ENCODE data around the gene GRIN2A. TPM values are rescaled to one million over a fixed set of nuclear protein-coding genes. Genes with fewer than 3 reads are reported as not detected.

The GRIN2A gene
- total and polyA plus RNA-seq, 2 of the 13 experiments (the other 11 are each of a cell fraction or from before 2014, with no cell fraction given): not detected

DNA sequence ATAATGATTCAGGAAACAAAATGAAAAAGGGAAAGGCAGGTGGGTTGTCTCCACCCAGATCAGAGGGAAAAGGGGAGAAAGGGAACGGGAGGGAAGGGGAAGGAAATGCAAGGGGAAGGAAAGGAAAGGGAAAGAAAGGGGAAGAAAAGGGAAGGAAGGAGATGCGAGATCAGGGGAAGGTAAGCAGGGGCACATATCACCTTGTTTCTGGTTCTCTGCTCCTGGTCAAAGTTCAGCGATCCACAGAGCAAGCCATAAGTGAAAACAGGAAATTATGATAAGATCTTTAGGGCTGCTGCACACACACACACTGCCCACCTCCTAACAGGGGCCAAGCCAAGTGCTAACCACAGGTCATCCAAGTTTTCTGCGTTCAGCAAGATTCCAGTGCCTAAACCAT lies 37.5 kb upstream of the GRIN2A start:
- Histone ChIP-seq H3K27ac (ENCODE audit: extremely low read length, insufficient read depth, low read length) (no peak overlapping the region), H3K36me3 (replicated peaks in 1 of 2; ENCODE audit: control insufficient read depth in 1 of 2, insufficient read depth in 2 of 2, low read length in 2 of 2) (no peaks in the 10 kb centered on the region), H3K27me3 (ENCODE audit: control insufficient read depth in 1 of 2, insufficient read depth in 2 of 2, low read length in 2 of 2) (peaks cover 2 to 41% of the 10 kb centered on the region in 2 experiments; a peak in 4 of 5 replicates), H3K9ac (ENCODE audit: insufficient read depth, low read depth, low read length) (no peak overlapping the region), H3K79me2 (ENCODE audit: insufficient read depth, low read length) (no peaks in the 10 kb centered on the region), H3K4me2 (ENCODE audit: low read depth, low read length) (peak overlapping the region; percentile 69), H3K4me3 (replicated peaks in 1 of 3; ENCODE audit: insufficient read depth in 1 of 3, low read depth in 2 of 3, low read length in 3 of 3) (peak overlapping the region in 1 of 3 experiments; percentile 37; a peak in 1 of 6 replicates), H4K20me1 (ENCODE audit: insufficient read depth, low read length) (no peaks in the 10 kb centered on the region), H2AFZ (ENCODE audit: low read length) (peak overlapping the region; percentile 38), H3K4me1 (ENCODE audit: insufficient read depth, low read length) (peaks cover 23% of the 10 kb centered on the region), H3K9me3 (ENCODE audit: low read length) (no peaks in the 10 kb centered on the region)
- intact Hi-C loops (cut with micrococcal nuclease; ENCODE audit: unreplicated experiment): no loop called here
- DNase-seq (ENCODE audit: low spot score) (peak; percentile 52), FAIRE-seq (peak; percentile 48), ATAC-seq (peak; percentile 62)
- POLR2A ChIA-PET: no interaction called here
- CTCF ChIA-PET (ENCODE audit: low intra/inter-chr PET ratio, low total read pairs): no interaction called here
- 8% methylated on average over 4 of the region's 4 CpGs for WGBS (ENCODE audit: low lambda C conversion rate)
- in situ Hi-C loops (cut with HindIII; ENCODE audit: extremely low pct_ligation_motif_present, low pct_unique_long_range_greater_than_20kb): no loop called here
- BruUV-seq (replicated peaks): no TSS peak
- TF ChIP-seq ZNF713 (CRISPR knock-in tag; IDR thresholded peaks at IDR 0.05) (0 out of 2 replicates have a peak, but pooled peaks have one; percentile 36), FOXP1 (IDR thresholded peaks at IDR 0.05) (no peak), FOXP1 (CRISPR knock-in tag; IDR thresholded peaks at IDR 0.05) (0 out of 2 replicates have a peak, but pooled peaks have one; percentile 20), RARA (CRISPR knock-in tag; IDR thresholded peaks at IDR 0.05) (peak; percentile 60), ETV5 (CRISPR knock-in tag; IDR thresholded peaks at IDR 0.05; ENCODE audit: borderline replicate concordance) (peak; percentile 59; the same call in 1 of the 2 replicates), ZNF501 (CRISPR knock-in tag; IDR thresholded peaks at IDR 0.05) (0 out of 2 replicates have a peak, but pooled peaks have one; percentile 13), ERF (CRISPR knock-in tag; IDR thresholded peaks at IDR 0.05) (0 out of 2 replicates have a peak, but pooled peaks have one; percentile 29), ZC3H4 (CRISPR knock-in tag; IDR thresholded peaks at IDR 0.05; ENCODE audit: borderline replicate concordance) (no peak), KDM6A (CRISPR knock-in tag; IDR thresholded peaks at IDR 0.05; ENCODE audit: low read depth) (peak; percentile 59), ZNF331 (CRISPR knock-in tag; IDR thresholded peaks at IDR 0.05) (0 out of 2 replicates have a peak, but pooled peaks have one; percentile 19), ZNF589 (CRISPR knock-in tag; conservative IDR thresholded peaks at IDR 0.05) (no peak), FOXO1 (CRISPR knock-in tag; IDR thresholded peaks at IDR 0.05) (peak; percentile 78; the same call in 1 of the 2 replicates), ELF3 (CRISPR knock-in tag; IDR thresholded peaks at IDR 0.05) (peak; percentile 73; the same call in 1 of the 2 replicates), ZNF296 (CRISPR knock-in tag; conservative IDR thresholded peaks at IDR 0.05) (no peak), RXRB (CRISPR knock-in tag; IDR thresholded peaks at IDR 0.05; ENCODE audit: borderline replicate concordance) (peak; percentile 45; the same call in 1 of the 2 replicates), SALL1 (CRISPR knock-in tag; IDR thresholded peaks at IDR 0.05) (peak; percentile 61), NR2F6 (IDR thresholded peaks at IDR 0.05) (no peak), NR2F6 (CRISPR knock-in tag; IDR thresholded peaks at IDR 0.05) (peak; percentile 45; the same call in 1 of the 2 replicates), SAP130 (CRISPR knock-in tag; IDR thresholded peaks at IDR 0.05; ENCODE audit: low read depth) (0 out of 2 replicates have a peak, but pooled peaks have one; percentile 14)
- TF ChIP-seq, protein P1, sequence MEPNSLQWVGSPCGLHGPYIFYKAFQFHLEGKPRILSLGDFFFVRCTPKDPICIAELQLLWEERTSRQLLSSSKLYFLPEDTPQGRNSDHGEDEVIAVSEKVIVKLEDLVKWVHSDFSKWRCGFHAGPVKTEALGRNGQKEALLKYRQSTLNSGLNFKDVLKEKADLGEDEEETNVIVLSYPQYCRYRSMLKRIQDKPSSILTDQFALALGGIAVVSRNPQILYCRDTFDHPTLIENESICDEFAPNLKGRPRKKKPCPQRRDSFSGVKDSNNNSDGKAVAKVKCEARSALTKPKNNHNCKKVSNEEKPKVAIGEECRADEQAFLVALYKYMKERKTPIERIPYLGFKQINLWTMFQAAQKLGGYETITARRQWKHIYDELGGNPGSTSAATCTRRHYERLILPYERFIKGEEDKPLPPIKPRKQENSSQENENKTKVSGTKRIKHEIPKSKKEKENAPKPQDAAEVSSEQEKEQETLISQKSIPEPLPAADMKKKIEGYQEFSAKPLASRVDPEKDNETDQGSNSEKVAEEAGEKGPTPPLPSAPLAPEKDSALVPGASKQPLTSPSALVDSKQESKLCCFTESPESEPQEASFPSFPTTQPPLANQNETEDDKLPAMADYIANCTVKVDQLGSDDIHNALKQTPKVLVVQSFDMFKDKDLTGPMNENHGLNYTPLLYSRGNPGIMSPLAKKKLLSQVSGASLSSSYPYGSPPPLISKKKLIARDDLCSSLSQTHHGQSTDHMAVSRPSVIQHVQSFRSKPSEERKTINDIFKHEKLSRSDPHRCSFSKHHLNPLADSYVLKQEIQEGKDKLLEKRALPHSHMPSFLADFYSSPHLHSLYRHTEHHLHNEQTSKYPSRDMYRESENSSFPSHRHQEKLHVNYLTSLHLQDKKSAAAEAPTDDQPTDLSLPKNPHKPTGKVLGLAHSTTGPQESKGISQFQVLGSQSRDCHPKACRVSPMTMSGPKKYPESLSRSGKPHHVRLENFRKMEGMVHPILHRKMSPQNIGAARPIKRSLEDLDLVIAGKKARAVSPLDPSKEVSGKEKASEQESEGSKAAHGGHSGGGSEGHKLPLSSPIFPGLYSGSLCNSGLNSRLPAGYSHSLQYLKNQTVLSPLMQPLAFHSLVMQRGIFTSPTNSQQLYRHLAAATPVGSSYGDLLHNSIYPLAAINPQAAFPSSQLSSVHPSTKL (CRISPR knock-in tag; IDR thresholded peaks at IDR 0.05): peak; percentile 54; the same call in 1 of the 2 replicates
- TF ChIP-seq, protein P2, sequence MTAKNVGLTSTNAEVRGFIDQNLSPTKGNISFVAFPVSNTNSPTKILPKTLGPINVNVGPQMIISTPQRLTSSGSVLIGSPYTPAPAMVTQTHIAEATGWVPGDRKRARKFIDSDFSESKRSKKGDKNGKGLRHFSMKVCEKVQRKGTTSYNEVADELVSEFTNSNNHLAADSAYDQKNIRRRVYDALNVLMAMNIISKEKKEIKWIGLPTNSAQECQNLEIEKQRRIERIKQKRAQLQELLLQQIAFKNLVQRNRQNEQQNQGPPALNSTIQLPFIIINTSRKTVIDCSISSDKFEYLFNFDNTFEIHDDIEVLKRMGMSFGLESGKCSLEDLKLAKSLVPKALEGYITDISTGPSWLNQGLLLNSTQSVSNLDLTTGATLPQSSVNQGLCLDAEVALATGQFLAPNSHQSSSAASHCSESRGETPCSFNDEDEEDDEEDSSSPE (CRISPR knock-in tag; IDR thresholded peaks at IDR 0.05): no peak
- TF ChIP-seq, protein P3, sequence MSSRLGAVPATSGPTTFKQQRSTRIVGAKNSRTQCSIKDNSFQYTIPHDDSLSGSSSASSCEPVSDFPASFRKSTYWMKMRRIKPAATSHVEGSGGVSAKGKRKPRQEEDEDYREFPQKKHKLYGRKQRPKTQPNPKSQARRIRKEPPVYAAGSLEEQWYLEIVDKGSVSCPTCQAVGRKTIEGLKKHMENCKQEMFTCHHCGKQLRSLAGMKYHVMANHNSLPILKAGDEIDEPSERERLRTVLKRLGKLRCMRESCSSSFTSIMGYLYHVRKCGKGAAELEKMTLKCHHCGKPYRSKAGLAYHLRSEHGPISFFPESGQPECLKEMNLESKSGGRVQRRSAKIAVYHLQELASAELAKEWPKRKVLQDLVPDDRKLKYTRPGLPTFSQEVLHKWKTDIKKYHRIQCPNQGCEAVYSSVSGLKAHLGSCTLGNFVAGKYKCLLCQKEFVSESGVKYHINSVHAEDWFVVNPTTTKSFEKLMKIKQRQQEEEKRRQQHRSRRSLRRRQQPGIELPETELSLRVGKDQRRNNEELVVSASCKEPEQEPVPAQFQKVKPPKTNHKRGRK (CRISPR knock-in tag; IDR thresholded peaks at IDR 0.05): peak; percentile 97

All from HepG2 (cell line).